ENCODE measurements around the gene SMIM13. TPM values are rescaled to one million over a fixed set of nuclear protein-coding genes. Genes with fewer than 3 reads are reported as not detected.

Gene SMIM13
- total and polyA plus RNA-seq, 2 of the 4 experiments (the other 2 are of a cell fraction): 5.4 to 10.0 TPM

GRCh38 chr6:11065436-11066202, 28.0 kb upstream of the SMIM13 start:
- Histone ChIP-seq H3K36me3 (ENCODE audit: control insufficient read depth, insufficient read depth, low read length) (no peaks in the 10 kb centered on the region), H3K27ac (ENCODE audit: insufficient read depth, low read length) (no peak overlapping the region), H3K4me2 (ENCODE audit: low read depth, low read length) (no peak overlapping the region), H4K5ac (ENCODE audit: low read depth, low read length) (no peak overlapping the region), H3K14ac (replicated peaks; ENCODE audit: low read depth, low read length) (no peak overlapping the region), H2AFZ (replicated peaks; ENCODE audit: low read length, poor library complexity) (no peak overlapping the region), H3K9me1 (ENCODE audit: insufficient read depth, low read length) (no peaks in the 10 kb centered on the region), H2BK15ac (ENCODE audit: low read depth, low read length) (no peak overlapping the region), H3K56ac (ENCODE audit: extremely low read depth, insufficient read depth, low read length) (no peak overlapping the region), H3K18ac (ENCODE audit: low read depth, low read length) (no peak overlapping the region), H4K91ac (ENCODE audit: insufficient read depth, low read depth, low read length) (no peak overlapping the region), H4K20me1 (ENCODE audit: insufficient read depth, low read length) (no peaks in the 10 kb centered on the region), H3K27me3 (ENCODE audit: control insufficient read depth, insufficient read depth, low read length) (peaks cover 9% of the 10 kb centered on the region), H3K23ac (ENCODE audit: low read depth, low read length) (no peak overlapping the region), H4K8ac (ENCODE audit: low read depth in 2 of 2, low read length in 2 of 2) (no peak overlapping the region), H3K4me1 (ENCODE audit: control insufficient read depth, insufficient read depth, low read length) (no peaks in the 10 kb centered on the region), H3K4ac (ENCODE audit: low read depth, low read length) (no peak overlapping the region), H3K9ac (ENCODE audit: low read depth, low read length) (no peak overlapping the region), H3K4me3 (ENCODE audit: insufficient read depth, low read depth, low read length) (no peak overlapping the region), H2BK5ac (ENCODE audit: low read depth, low read length, poor library complexity, severe bottlenecking) (no peak overlapping the region), H2AK9ac (replicated peaks; ENCODE audit: low read depth, low read length, poor library complexity) (no peak overlapping the region), H2AK5ac (ENCODE audit: low read depth, low read length) (no peak overlapping the region), H2BK120ac (ENCODE audit: low read depth, low read length) (no peak overlapping the region), H2BK20ac (ENCODE audit: low read depth, low read length) (no peak overlapping the region), H3K9me3 (ENCODE audit: control insufficient read depth, insufficient read depth, low read length) (0 out of 2 replicates have a peak, but pooled peaks cover 3% of the 10 kb centered on the region), H3K79me1 (ENCODE audit: low read depth in 1 of 2, low read length in 2 of 2) (no peaks in the 10 kb centered on the region)
- no TSS peak for BruUV-seq (replicated peaks)
- intact Hi-C loops (cut with micrococcal nuclease) (loop anchor here (5.0 kb wide), 1 partner anchor 228 kb away; the partner anchor contains the start of gene MAK), in situ Hi-C loops (cut with MboI; ENCODE audit: low sequenced_read_pairs) (loop anchor here (5.0 to 25.0 kb wide), 2 partner anchors 113 to 578 kb away; no protein-coding TSS in a partner anchor), dilution Hi-C loops (cut with HindIII; ENCODE audit: low sequenced_read_pairs, unreplicated experiment) (no loop called here)
- DNase-seq (no peak), ATAC-seq (ENCODE audit: low read depth) (no peak)
- WGBS, 2 experiments (ENCODE audit: extremely low coverage in 2 of 2, insufficient read length in 1 of 2): 100% methylated on average over 3 of the region's 6 CpGs; no CpG with 5 or more reads in 1 of the 2 experiments
- ChIA-PET CTCF (interaction anchor here (0.7 to 1.8 kb wide), 2 partner anchors 21 to 114 kb away, joined by 3 to 5 read pairs; no protein-coding TSS in a partner anchor), POLR2A (ENCODE audit: unreplicated experiment) (interaction anchor here (1.0 kb wide), 1 partner anchor 114 kb away, joined by 3 read pairs; no protein-coding TSS in a partner anchor)
- TF ChIP-seq CTCF (conservative IDR thresholded peaks at IDR 0.05; ENCODE audit: low read depth, low read length) (no peak), MAZ (IDR thresholded peaks at IDR 0.05; ENCODE audit: borderline replicate concordance, low read depth, low read length) (no peak), CHD1 (IDR thresholded peaks at IDR 0.05; ENCODE audit: low read depth, low read length) (no peak), RAD21 (IDR thresholded peaks at IDR 0.05; ENCODE audit: low read length) (no peak), FOS (IDR thresholded peaks at IDR 0.05; ENCODE audit: low read depth, low read length) (no peak), USF2 (IDR thresholded peaks at IDR 0.05; ENCODE audit: low read depth, low read length) (no peak), MAFK (IDR thresholded peaks at IDR 0.05; ENCODE audit: low read depth, low read length) (no peak), ELK1 (IDR thresholded peaks at IDR 0.05; ENCODE audit: borderline replicate concordance, low read depth, low read length) (no peak), RCOR1 (IDR thresholded peaks at IDR 0.05; ENCODE audit: insufficient replicate concordance, low read length) (no peak), BHLHE40 (IDR thresholded peaks at IDR 0.05; ENCODE audit: low read depth, low read length) (no peak), NFE2L2 (IDR thresholded peaks at IDR 0.05; ENCODE audit: low read depth, low read length) (no peak), POLR2A (IDR thresholded peaks at IDR 0.05; ENCODE audit: low read depth, low read length) (no peak), SMC3 (IDR thresholded peaks at IDR 0.05; ENCODE audit: low read depth, low read length) (no peak), MXI1 (IDR thresholded peaks at IDR 0.05; ENCODE audit: borderline replicate concordance, low read depth, low read length) (no peak), CEBPB (IDR thresholded peaks at IDR 0.05; ENCODE audit: low read depth, low read length) (no peak)
